Breast epithelium (tissue), 4 donors: Measurements from ENCODE around the gene SIRT7. TPM values are rescaled to one million over a fixed set of nuclear protein-coding genes. Genes with fewer than 3 reads are reported as not detected.

Experiments used
- DNase-seq, 2 donors: peaks; one replicate each; pipeline ENCODE4 v3.0.0-alpha.2; 2019; ENCODE audit warnings: low spot score in 2 of 2
- H3K27ac ChIP-seq, 2 donors: fragments of 200-600 bp; sonication (generic) in 1 of 2; one replicate each; pipeline ENCODE4 v1.5.1; 2016 to 2019; ENCODE audit warnings: mild to moderate bottlenecking in 1 of 2
- H3K27me3 ChIP-seq, 2 donors: fragments of 200-600 bp; sonication (generic) in 1 of 2; one replicate each; pipeline versions ENCODE4 v1.5.1 to v1.6.0; 2017 to 2019; ENCODE audit warnings: control low read depth in 1 of 2, mild to moderate bottlenecking in 1 of 2
- H3K36me3 ChIP-seq: fragments of 200-600 bp; one replicate; pipeline ENCODE4 v1.5.1; 2019
- H3K4me1 ChIP-seq, 2 donors: fragments of 200-600 bp; sonication (generic); one replicate each; pipeline ENCODE4 v1.5.1; 2016 to 2019; ENCODE audit warnings: control low read depth in 1 of 2
- H3K4me3 ChIP-seq, 3 donors: fragments of 200-600 bp; sonication (generic); 1 replicate in 2 of 3; 2 replicates in 1 of 3; pipeline ENCODE4 v1.5.1; 2016 to 2019; ENCODE audit warnings: mild to moderate bottlenecking in 3 of 3, moderate library complexity in 2 of 3
- H3K9me3 ChIP-seq, 2 donors: fragments of 200-600 bp; sonication (generic) in 1 of 2; one replicate each; pipeline ENCODE4 v1.5.1; 2016 to 2019; ENCODE audit warnings: control low read depth in 1 of 2
- POLR2A ChIP-seq: fragments of 450-650 bp; IDR thresholded peaks from one replicate; pipeline ENCODE4 v1.6.1; 2016; ENCODE audit warnings: antibody characterized with exemption, mild to moderate bottlenecking, moderate library complexity
- POLR2AphosphoS5 ChIP-seq, 3 donors: sonication (generic); formaldehyde crosslinking; IDR thresholded peaks; one replicate each; pipeline ENCODE4 v1.6.1; 2017; ENCODE audit warnings: antibody characterized with exemption in 3 of 3
- intact Hi-C: fragments of 100-400 bp; cut with DNase I; formaldehyde crosslinking; loops from one replicate; pipeline ENCODE4 v1.15.1; 2023; ENCODE audit warnings: low total_unique reads
- total RNA-seq, 3 donors: library from RNA; depleted of rRNA; stranded (reverse); fragments of >200 nt; gene quantifications; one replicate each; pipeline ENCODE4 v1.1.0, GENCODE V29; 2016
- TF ChIP-seq, protein P1 (sequence below), 3 donors: fragments of 450-650 bp; IDR thresholded peaks; one replicate each; pipeline ENCODE4 v1.5.1; 2016 to 2017; ENCODE audit warnings: antibody characterized with exemption in 3 of 3, mild to moderate bottlenecking in 3 of 3, moderate library complexity in 3 of 3

Gene SIRT7
- total RNA-seq, 3 donors from 2014 or later = 20.6 to 27.2 (median 25.8) TPM

- intact Hi-C loops = no loop called here
- TF ChIP-seq POLR2A (no peak), POLR2AphosphoS5 (IDR thresholded peaks at IDR 0.05) (no peak)
- TF ChIP-seq, protein P1, sequence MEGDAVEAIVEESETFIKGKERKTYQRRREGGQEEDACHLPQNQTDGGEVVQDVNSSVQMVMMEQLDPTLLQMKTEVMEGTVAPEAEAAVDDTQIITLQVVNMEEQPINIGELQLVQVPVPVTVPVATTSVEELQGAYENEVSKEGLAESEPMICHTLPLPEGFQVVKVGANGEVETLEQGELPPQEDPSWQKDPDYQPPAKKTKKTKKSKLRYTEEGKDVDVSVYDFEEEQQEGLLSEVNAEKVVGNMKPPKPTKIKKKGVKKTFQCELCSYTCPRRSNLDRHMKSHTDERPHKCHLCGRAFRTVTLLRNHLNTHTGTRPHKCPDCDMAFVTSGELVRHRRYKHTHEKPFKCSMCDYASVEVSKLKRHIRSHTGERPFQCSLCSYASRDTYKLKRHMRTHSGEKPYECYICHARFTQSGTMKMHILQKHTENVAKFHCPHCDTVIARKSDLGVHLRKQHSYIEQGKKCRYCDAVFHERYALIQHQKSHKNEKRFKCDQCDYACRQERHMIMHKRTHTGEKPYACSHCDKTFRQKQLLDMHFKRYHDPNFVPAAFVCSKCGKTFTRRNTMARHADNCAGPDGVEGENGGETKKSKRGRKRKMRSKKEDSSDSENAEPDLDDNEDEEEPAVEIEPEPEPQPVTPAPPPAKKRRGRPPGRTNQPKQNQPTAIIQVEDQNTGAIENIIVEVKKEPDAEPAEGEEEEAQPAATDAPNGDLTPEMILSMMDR (IDR thresholded peaks at IDR 0.05) = no peak
- no peaks in the 10 kb centered on the region for H3K36me3 ChIP-seq
- no peaks in the 10 kb centered on the region for H3K27me3 ChIP-seq
- H3K9me3 ChIP-seq = no peaks in the 10 kb centered on the region
- peak overlapping the region; percentile 68 to 98 for H3K27ac ChIP-seq
- no peak for DNase-seq
- peaks cover 9 to 11% of the 10 kb centered on the region in 2 donors for H3K4me1 ChIP-seq
- peak overlapping the region; percentile 94 to 100 (median 98) for H3K4me3 ChIP-seq
Measured at GRCh38 chr17:81928544-81929252, 10.7 kb upstream of the SIRT7 start.

GRCh38 chr17:81927653-81928543 lies 9.9 kb upstream of the SIRT7 start, which contains the start of gene MAFG:
Gene MAFG, minus strand, starts transcription at chr17:81927735. Its CDS starts 4,550 bp downstream, at chr17:81923185.
- intact Hi-C loops = no loop called here
- TF ChIP-seq POLR2A (no peak), POLR2AphosphoS5 (IDR thresholded peaks at IDR 0.05) (peak; percentile 10 to 62 (median 42))
- TF ChIP-seq, protein P1 (IDR thresholded peaks at IDR 0.05) = peak in 1 of 3 donors; percentile 8

DNA sequence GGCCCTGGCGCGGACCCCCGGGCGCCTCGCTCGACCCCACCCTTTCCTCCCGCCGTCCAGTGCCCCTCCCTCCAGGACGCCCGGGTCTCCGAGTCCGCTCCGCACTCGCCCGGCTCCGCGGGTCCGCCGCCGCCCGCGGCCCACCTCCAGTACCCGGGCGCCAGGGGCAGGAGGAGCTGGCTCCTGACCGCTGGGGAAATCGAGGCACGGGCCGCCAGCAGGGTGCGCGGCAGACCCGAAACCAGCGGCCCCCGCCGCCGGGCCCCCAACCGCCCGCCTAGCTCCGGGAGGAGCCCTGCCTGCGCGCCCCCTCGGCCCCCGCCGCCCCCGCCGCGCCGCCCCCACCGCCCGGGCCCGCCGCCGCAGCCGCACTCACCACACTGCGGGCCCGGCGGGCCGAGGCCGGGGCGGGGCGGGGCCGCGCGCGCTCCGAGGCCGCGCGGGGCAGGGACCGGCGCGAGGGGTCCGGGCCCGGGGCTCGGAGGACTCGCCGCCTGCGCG lies 9.2 kb upstream of the SIRT7 start:
- intact Hi-C loops = no loop called here
- TF ChIP-seq, protein P1 (IDR thresholded peaks at IDR 0.05) = no peak
- TF ChIP-seq POLR2A (no peak), POLR2AphosphoS5 (IDR thresholded peaks at IDR 0.05) (no peak)
- H3K9me3 ChIP-seq = no peaks in the 10 kb centered on the region
- H3K4me3 ChIP-seq = peak overlapping the region; percentile 94 to 100 (median 98)
- H3K27me3 ChIP-seq = no peaks in the 10 kb centered on the region
- no peaks in the 10 kb centered on the region for H3K36me3 ChIP-seq
- peaks cover 11 to 12% of the 10 kb centered on the region in 2 donors for H3K4me1 ChIP-seq
- no peak for DNase-seq
- H3K27ac ChIP-seq = peak overlapping the region; percentile 94 to 98

More at GRCh38 chr17:81927653-81928543, 9.9 kb upstream of the SIRT7 start, which contains the start of gene MAFG:
- H3K9me3 ChIP-seq = no peaks in the 10 kb centered on the region
- peaks cover 11 to 12% of the 10 kb centered on the region in 2 donors for H3K4me1 ChIP-seq
- H3K27me3 ChIP-seq = no peaks in the 10 kb centered on the region
- H3K36me3 ChIP-seq = no peaks in the 10 kb centered on the region
- peak; percentile 90 for DNase-seq
- peak within 1 kb of the TSS; percentile 94 to 100 (median 98) for H3K4me3 ChIP-seq
- peak within 1 kb of the TSS; percentile 94 to 98 for H3K27ac ChIP-seq

DNA sequence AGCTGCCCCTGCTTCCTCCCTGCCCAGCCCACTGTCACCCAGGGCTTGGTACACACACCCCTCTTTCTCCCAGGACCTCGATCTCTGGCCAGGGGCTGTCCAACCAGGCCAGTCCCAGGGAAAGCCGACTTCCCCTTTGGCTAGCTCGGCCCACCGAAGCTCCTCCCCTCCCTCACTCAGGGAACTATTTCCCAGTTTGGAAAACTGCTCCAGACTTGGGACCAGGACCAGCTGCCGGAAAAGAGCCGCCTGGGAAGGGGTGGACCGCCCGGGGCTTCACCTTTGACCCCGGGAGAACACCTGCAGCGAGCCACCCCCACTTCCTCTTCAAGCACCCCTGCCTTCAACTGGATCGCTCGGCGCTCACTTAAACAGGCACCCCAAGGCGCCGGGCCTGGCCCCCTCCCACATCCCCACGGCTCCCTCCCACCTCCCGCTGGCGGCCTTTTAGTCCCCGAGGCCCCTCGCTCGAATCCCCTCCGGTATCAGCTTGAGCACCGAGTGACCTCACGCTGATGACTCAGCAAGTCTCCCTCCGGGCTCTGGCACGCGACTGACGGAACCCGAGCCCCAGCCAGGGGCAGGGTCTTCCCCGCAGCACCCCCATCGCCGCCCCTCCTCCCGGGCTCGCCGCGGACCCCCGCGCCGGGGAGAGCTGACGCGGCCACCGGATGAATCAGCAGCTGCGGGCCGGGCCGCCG lies 8.6 kb upstream of the SIRT7 start:
- no peaks in the 10 kb centered on the region for H3K27me3 ChIP-seq
- no peaks in the 10 kb centered on the region for H3K9me3 ChIP-seq
- peak; percentile 63 to 81 for DNase-seq
- TF ChIP-seq, protein P1 (IDR thresholded peaks at IDR 0.05) = no peak
- TF ChIP-seq POLR2AphosphoS5 (IDR thresholded peaks at IDR 0.05) = peak in 2 of 3 donors; percentile 20 to 24
- intact Hi-C loops = loop anchor here (1.0 kb wide), 1 partner anchor 36 kb away; no protein-coding TSS in a partner anchor
- peak overlapping the region; percentile 94 to 100 (median 98) for H3K4me3 ChIP-seq
- peak overlapping the region; percentile 94 to 98 for H3K27ac ChIP-seq
- peaks cover 11 to 12% of the 10 kb centered on the region in 2 donors for H3K4me1 ChIP-seq
- no peaks in the 10 kb centered on the region for H3K36me3 ChIP-seq
